ENCODE results near the gene ESYT2. TPM values are rescaled to one million over a fixed set of nuclear protein-coding genes. Genes with fewer than 3 reads are reported as not detected.

Gene ESYT2
- total and polyA plus RNA-seq, 4 donors, result 16.4 to 83.0 (median 58.0) TPM

DNA sequence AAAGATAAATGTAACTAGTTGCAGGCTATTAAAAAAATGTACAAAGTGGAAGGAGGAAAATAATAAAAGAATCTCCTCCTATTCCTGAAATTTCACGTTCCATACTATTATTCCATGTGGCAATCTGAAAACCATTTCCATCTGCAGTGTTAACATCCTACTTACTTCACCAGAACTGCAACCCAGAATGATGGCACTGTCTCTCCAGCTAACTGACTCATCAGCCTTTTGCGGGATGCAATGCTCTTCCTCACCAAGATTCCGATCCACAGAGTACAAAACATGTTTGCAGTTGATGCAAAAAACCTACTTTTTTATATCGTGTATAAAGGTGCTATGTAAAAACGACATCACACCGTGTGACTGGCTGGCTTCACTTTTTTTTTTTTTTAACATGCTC is 50.8 kb downstream of the ESYT2 start:
- no peak for DNase-seq
- H3K27ac ChIP-seq (ENCODE audit: low read depth in 1 of 2, low read length in 1 of 2), result no peak overlapping the region
- no peak for ATAC-seq (ENCODE audit: insufficient read depth, low FRiP score)

DNA sequence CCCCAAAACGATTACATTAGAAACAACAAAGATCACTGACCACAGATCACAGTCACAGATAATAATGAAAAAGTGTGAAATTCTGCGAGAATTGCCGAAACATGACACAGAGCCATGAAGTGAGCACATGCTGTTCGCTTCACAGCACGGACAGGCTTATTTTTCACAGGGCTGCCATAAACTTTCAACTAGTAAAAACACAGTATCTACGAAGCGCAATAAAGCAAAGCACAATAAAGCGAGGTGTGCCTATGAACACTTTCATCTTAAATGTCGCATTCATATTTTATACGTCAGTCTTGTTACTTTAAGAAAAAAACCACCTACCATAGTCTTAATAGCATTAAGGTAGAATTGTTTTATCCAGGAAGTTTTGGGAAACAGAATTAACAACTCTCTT is 51.5 kb downstream of the ESYT2 start:
- Histone ChIP-seq H3K27me3 (ENCODE audit: control insufficient read depth in 3 of 3, insufficient read depth in 3 of 3, low read length in 2 of 3) (no peaks in the 10 kb centered on the region), H3K27ac (ENCODE audit: low read depth in 1 of 2, low read length in 1 of 2) (no peak overlapping the region), H3K4me1 (ENCODE audit: control insufficient read depth in 5 of 5, insufficient read depth in 5 of 5, low read length in 5 of 5) (peaks cover 0 to 5% (median 0%) of the 10 kb centered on the region in 5 donors), H3K36me3 (ENCODE audit: control insufficient read depth in 4 of 4, insufficient read depth in 4 of 4, low read length in 4 of 4) (peaks cover 9 to 28% (median 19%) of the 10 kb centered on the region in 4 donors), H3K9ac (ENCODE audit: insufficient read depth in 1 of 2, low read length in 2 of 2) (no peak overlapping the region), H3K9me3 (ENCODE audit: control insufficient read depth in 4 of 4, insufficient read depth in 3 of 4, low read length in 3 of 4) (peaks cover 0 to 2% (median 0%) of the 10 kb centered on the region in 4 donors), H3K4me3 (no peak overlapping the region)
- ATAC-seq (ENCODE audit: insufficient read depth, low FRiP score) (no peak), DNase-seq (no peak)
- TF ChIP-seq, protein P1, sequence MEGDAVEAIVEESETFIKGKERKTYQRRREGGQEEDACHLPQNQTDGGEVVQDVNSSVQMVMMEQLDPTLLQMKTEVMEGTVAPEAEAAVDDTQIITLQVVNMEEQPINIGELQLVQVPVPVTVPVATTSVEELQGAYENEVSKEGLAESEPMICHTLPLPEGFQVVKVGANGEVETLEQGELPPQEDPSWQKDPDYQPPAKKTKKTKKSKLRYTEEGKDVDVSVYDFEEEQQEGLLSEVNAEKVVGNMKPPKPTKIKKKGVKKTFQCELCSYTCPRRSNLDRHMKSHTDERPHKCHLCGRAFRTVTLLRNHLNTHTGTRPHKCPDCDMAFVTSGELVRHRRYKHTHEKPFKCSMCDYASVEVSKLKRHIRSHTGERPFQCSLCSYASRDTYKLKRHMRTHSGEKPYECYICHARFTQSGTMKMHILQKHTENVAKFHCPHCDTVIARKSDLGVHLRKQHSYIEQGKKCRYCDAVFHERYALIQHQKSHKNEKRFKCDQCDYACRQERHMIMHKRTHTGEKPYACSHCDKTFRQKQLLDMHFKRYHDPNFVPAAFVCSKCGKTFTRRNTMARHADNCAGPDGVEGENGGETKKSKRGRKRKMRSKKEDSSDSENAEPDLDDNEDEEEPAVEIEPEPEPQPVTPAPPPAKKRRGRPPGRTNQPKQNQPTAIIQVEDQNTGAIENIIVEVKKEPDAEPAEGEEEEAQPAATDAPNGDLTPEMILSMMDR (IDR thresholded peaks at IDR 0.05; ENCODE audit: control extremely low read depth, extremely low read depth), result no peak
- 86 to 87% methylated on average over 10 of the region's 10 CpGs for WGBS, 2 donors

More for the DNA sequence above, 50.8 kb downstream of the ESYT2 start:
- Histone ChIP-seq H3K4me1 (ENCODE audit: control insufficient read depth in 5 of 5, insufficient read depth in 5 of 5, low read length in 5 of 5) (peaks cover 0 to 7% (median 0%) of the 10 kb centered on the region in 5 donors), H3K9me3 (ENCODE audit: control insufficient read depth in 4 of 4, insufficient read depth in 3 of 4, low read length in 3 of 4) (peaks cover 0 to 2% (median 0%) of the 10 kb centered on the region in 4 donors), H3K36me3 (ENCODE audit: control insufficient read depth in 4 of 4, insufficient read depth in 4 of 4, low read length in 4 of 4) (peaks cover 6 to 28% (median 21%) of the 10 kb centered on the region in 4 donors), H3K9ac (ENCODE audit: insufficient read depth in 1 of 2, low read length in 2 of 2) (no peak overlapping the region), H3K27me3 (ENCODE audit: control insufficient read depth in 3 of 3, insufficient read depth in 3 of 3, low read length in 2 of 3) (no peaks in the 10 kb centered on the region), H3K4me3 (no peak overlapping the region)
- TF ChIP-seq, protein P1 (IDR thresholded peaks at IDR 0.05; ENCODE audit: control extremely low read depth, extremely low read depth), result no peak
- 73 to 82% methylated on average over 6 of the region's 6 CpGs for WGBS, 2 donors

DNA sequence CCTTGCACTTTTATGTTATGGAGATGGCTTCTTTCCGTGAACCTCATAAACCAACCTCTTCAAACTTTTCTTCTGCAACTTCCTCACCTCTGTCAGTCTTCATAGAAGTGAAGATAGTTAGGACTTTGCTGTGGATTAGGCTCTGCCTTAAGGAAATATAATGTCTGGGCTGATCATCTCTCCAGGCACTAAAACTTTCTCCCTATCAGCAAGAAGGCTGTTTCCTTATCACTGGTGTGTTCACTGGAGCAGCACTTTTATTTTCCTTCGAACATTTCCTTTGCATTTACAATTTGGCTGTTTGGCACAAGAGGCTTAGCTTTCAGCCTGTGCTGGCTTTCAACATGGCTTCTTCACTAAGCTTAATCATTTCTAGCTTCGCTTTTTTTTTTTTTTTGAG is 52.8 kb downstream of the ESYT2 start:
- no peak overlapping the region for H3K27ac ChIP-seq (ENCODE audit: low read depth in 1 of 2, low read length in 1 of 2)
- peaks cover 0 to 1% (median 0%) of the 10 kb centered on the region in 4 donors for H3K9me3 ChIP-seq (ENCODE audit: control insufficient read depth in 4 of 4, insufficient read depth in 3 of 4, low read length in 3 of 4)
- H3K4me3 ChIP-seq, result no peak overlapping the region
- peaks cover 9 to 19% (median 10%) of the 10 kb centered on the region in 4 donors for H3K36me3 ChIP-seq (ENCODE audit: control insufficient read depth in 4 of 4, insufficient read depth in 4 of 4, low read length in 4 of 4)
- TF ChIP-seq, protein P1 (IDR thresholded peaks at IDR 0.05; ENCODE audit: control extremely low read depth, extremely low read depth), result no peak
- no peaks in the 10 kb centered on the region for H3K27me3 ChIP-seq (ENCODE audit: control insufficient read depth in 3 of 3, insufficient read depth in 3 of 3, low read length in 2 of 3)
- H3K4me1 ChIP-seq (ENCODE audit: control insufficient read depth in 5 of 5, insufficient read depth in 5 of 5, low read length in 5 of 5), result peaks cover 0 to 5% (median 0%) of the 10 kb centered on the region in 5 donors
- ATAC-seq (ENCODE audit: insufficient read depth, low FRiP score), result no peak
- 94 to 95% methylated on average over 3 of the region's 3 CpGs for WGBS, 2 donors
- DNase-seq, result no peak
- H3K9ac ChIP-seq (ENCODE audit: insufficient read depth in 1 of 2, low read length in 2 of 2), result no peak overlapping the region

DNA sequence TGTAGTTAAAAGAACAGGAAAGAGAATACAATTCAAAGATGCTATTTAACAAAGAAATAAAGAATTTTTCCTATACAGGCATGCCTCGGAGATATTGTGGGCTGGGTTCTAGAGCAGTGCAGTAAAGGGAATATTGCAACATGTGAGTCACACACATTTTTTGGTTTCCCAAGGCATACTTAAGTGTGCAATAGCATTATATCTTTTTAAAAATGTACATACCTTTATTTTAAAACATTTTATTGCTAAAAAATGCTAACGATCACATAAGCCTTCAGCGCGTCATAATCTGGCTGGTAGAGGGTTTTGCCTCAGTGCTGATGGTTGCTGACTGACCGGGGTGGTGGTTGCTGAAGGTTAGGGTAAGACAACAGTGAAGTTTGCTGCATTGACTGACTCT is 54.4 kb downstream of the ESYT2 start:
- H3K4me1 ChIP-seq (ENCODE audit: control insufficient read depth in 5 of 5, insufficient read depth in 5 of 5, low read length in 5 of 5), result peaks cover 0 to 5% (median 0%) of the 10 kb centered on the region in 5 donors
- peaks cover 2 to 12% (median 6%) of the 10 kb centered on the region in 4 donors for H3K36me3 ChIP-seq (ENCODE audit: control insufficient read depth in 4 of 4, insufficient read depth in 4 of 4, low read length in 4 of 4)
- no peak overlapping the region for H3K9ac ChIP-seq (ENCODE audit: insufficient read depth in 1 of 2, low read length in 2 of 2)
- DNase-seq (no peak), ATAC-seq (ENCODE audit: insufficient read depth, low FRiP score) (no peak)
- no peak overlapping the region for H3K4me3 ChIP-seq
- no peaks in the 10 kb centered on the region for H3K27me3 ChIP-seq (ENCODE audit: control insufficient read depth in 3 of 3, insufficient read depth in 3 of 3, low read length in 2 of 3)
- TF ChIP-seq, protein P1 (IDR thresholded peaks at IDR 0.05; ENCODE audit: control extremely low read depth, extremely low read depth), result no peak
- H3K9me3 ChIP-seq (ENCODE audit: control insufficient read depth in 4 of 4, insufficient read depth in 3 of 4, low read length in 3 of 4), result peaks cover 0 to 2% (median 0%) of the 10 kb centered on the region in 4 donors
- no peak overlapping the region for H3K27ac ChIP-seq (ENCODE audit: low read depth in 1 of 2, low read length in 1 of 2)
- WGBS, 2 donors, result 92 to 97% methylated on average over 5 of the region's 5 CpGs

Data from lung (tissue), 12 donors.